ENCODE results near the gene MTHFD2L.

DNA sequence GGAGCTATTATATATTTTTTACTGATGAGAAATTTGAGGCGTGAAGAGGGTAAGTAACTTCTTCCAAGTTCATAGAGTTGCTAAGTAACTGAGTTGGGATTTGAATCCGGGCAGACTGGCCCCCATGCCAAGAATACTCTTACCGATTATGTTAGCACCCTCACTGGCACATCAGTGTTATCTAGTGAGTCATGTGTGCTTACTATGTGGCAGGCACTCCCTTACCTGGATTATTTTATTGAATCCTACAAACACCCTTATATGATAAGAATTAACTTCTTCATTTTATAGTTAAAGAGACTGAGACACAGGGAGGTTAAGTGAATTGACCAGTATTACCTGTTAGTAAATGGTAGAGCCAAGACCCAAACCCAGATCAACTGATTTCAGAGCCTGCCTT lies 20.9 kb downstream of the MTHFD2L start:
- TF ChIP-seq, protein P1, sequence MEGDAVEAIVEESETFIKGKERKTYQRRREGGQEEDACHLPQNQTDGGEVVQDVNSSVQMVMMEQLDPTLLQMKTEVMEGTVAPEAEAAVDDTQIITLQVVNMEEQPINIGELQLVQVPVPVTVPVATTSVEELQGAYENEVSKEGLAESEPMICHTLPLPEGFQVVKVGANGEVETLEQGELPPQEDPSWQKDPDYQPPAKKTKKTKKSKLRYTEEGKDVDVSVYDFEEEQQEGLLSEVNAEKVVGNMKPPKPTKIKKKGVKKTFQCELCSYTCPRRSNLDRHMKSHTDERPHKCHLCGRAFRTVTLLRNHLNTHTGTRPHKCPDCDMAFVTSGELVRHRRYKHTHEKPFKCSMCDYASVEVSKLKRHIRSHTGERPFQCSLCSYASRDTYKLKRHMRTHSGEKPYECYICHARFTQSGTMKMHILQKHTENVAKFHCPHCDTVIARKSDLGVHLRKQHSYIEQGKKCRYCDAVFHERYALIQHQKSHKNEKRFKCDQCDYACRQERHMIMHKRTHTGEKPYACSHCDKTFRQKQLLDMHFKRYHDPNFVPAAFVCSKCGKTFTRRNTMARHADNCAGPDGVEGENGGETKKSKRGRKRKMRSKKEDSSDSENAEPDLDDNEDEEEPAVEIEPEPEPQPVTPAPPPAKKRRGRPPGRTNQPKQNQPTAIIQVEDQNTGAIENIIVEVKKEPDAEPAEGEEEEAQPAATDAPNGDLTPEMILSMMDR (IDR thresholded peaks at IDR 0.05; ENCODE audit: low read length): no peak
- no peak for TF ChIP-seq EZH2 (IDR thresholded peaks at IDR 0.05; ENCODE audit: borderline replicate concordance, low read length)

Measured in OCI-LY1 (cell line).